SK-N-SH (cell line): ENCODE results near the gene HSPA14. TPM values are rescaled to one million over a fixed set of nuclear protein-coding genes. Genes with fewer than 3 reads are reported as not detected.

Experiments
- CTCF ChIA-PET: fragments of 300-600, 350-600 bp; formaldehyde crosslinking; extraction: SDS; loops from one replicate; lab custom pipeline; 2021; lab: Yijun Ruan, JAX
- POLR2A ChIA-PET: fragments of 350-600 bp; sonication (Branson Sonifier 250); formaldehyde crosslinking; extraction: SDS; loops from one replicate; lab custom pipeline; 2020; ENCODE audit warnings: antibody characterized with exemption, inconsistent platforms; lab: Yijun Ruan, JAX
- DNase-seq: peaks from one replicate; pipeline ENCODE4 v3.0.0; 2012
- H2AFZ ChIP-seq: fragments of 200-600 bp; sonication (generic); 2 replicates; pipeline ENCODE4 v1.8.1; 2016; ENCODE audit warnings: antibody characterized with exemption, mild to moderate bottlenecking, low read depth
- H3F3A ChIP-seq: fragments of 200-600 bp; sonication (generic); replicated peaks from 2 replicates; pipeline ENCODE3; 2016; ENCODE audit warnings: antibody characterized with exemption, mild to moderate bottlenecking; ENCODE audit not compliant: insufficient read depth
- H3K27ac ChIP-seq, 2 experiments: fragments of 200-500 bp in 1 of 2; fragments of 200-600 bp in 1 of 2; sonication (Bioruptor generic) in 1 of 2; sonication (generic), shearing (Covaris generic) in 1 of 2; 2 replicates each; pipeline versions ENCODE4 v1.5.1 to v1.6.1; 2014 to 2016; ENCODE audit warnings: low read depth in 2 of 2, inconsistent platforms in 1 of 2, low read length in 1 of 2, mild to moderate bottlenecking in 1 of 2, mixed read lengths in 1 of 2
- H3K27me3 ChIP-seq: fragments of 200-600 bp; sonication (generic), shearing (Covaris generic); 2 replicates; pipeline ENCODE4 v1.6.1; 2016; ENCODE audit warnings: mixed run types; ENCODE audit not compliant: insufficient read depth
- H3K36me3 ChIP-seq, 2 experiments: fragments of 200-500 bp in 1 of 2; fragments of 200-600 bp in 1 of 2; sonication (Bioruptor generic) in 1 of 2; sonication (generic) in 1 of 2; replicated peaks in 1 of 2; 2 replicates each; pipeline versions ENCODE3 to v1.5.1; 2014 to 2016; ENCODE audit warnings: low read length in 1 of 2, mild to moderate bottlenecking in 1 of 2; ENCODE audit not compliant: insufficient read depth in 2 of 2, control insufficient read depth in 1 of 2
- H3K4me1 ChIP-seq, 2 experiments: fragments of 200-500 bp in 1 of 2; fragments of 200-600 bp in 1 of 2; sonication (Bioruptor generic) in 1 of 2; sonication (generic), shearing (Covaris generic) in 1 of 2; 2 replicates each; pipeline versions ENCODE4 v1.5.1 to v1.6.1; 2014 to 2016; ENCODE audit warnings: low read depth in 1 of 2, low read length in 1 of 2, mixed run types in 1 of 2; ENCODE audit not compliant: insufficient read depth in 2 of 2, control insufficient read depth in 1 of 2
- H3K4me2 ChIP-seq: fragments of 200-600 bp; sonication (generic), shearing (Covaris generic); 2 replicates; pipeline ENCODE4 v1.6.1; 2017; ENCODE audit warnings: mixed run types
- H3K4me3 ChIP-seq, 2 experiments: fragments of 200-500 bp in 1 of 2; fragments of 200-600 bp in 1 of 2; sonication (Bioruptor generic) in 1 of 2; sonication (generic), shearing (Covaris generic) in 1 of 2; 2 replicates each; pipeline versions ENCODE4 v1.5.1 to v1.8.1; 2014 to 2016; ENCODE audit warnings: low read depth in 2 of 2, inconsistent platforms in 1 of 2, low read length in 1 of 2, mild to moderate bottlenecking in 1 of 2, mixed read lengths in 1 of 2, moderate library complexity in 1 of 2
- H3K79me2 ChIP-seq: fragments of 200-600 bp; sonication (generic); 2 replicates; pipeline ENCODE4 v1.8.1; 2017; ENCODE audit warnings: mild to moderate bottlenecking; ENCODE audit not compliant: insufficient read depth
- H3K9ac ChIP-seq: fragments of 200-600 bp; sonication (generic); 2 replicates; pipeline ENCODE4 v1.6.1; 2017; ENCODE audit warnings: mixed run types
- H3K9me2 ChIP-seq: fragments of 200-600 bp; sonication (generic); 2 replicates; pipeline ENCODE4 v1.6.1; 2017; ENCODE audit warnings: mixed run types
- H3K9me3 ChIP-seq: fragments of 200-600 bp; sonication (generic); 2 replicates; pipeline ENCODE4 v1.6.1; 2017; ENCODE audit warnings: mixed run types, mild to moderate bottlenecking, moderate library complexity
- H4K20me1 ChIP-seq: fragments of 200-600 bp; sonication (generic); 2 replicates; pipeline ENCODE4 v1.6.1; 2017; ENCODE audit warnings: mild to moderate bottlenecking, mixed run types; ENCODE audit not compliant: insufficient read depth
- CHD2 ChIP-seq: fragments of 150-350 bp; IDR thresholded peaks from 2 replicates; pipeline ENCODE4 v1.6.1; 2018; ENCODE audit warnings: low read length; ENCODE audit not compliant: partially characterized antibody
- CTCF ChIP-seq: fragments of 200-600 bp; sonication (generic); IDR thresholded peaks from 2 replicates; pipeline ENCODE4 v1.6.1; 2017; ENCODE audit warnings: antibody characterized with exemption, mild to moderate bottlenecking, moderate library complexity
- ELF1 ChIP-seq: IDR thresholded peaks from 2 replicates; pipeline ENCODE4 v1.4.0; 2012
- EP300 ChIP-seq, 2 experiments: IDR thresholded peaks; 2 replicates each; pipeline versions ENCODE4 v1.4.0 to v1.6.1; 2012; ENCODE audit warnings: borderline replicate concordance in 1 of 2, low read depth in 1 of 2, low read length in 1 of 2
- EZH2phosphoT487 ChIP-seq: fragments of 200-600 bp; sonication (generic); IDR thresholded peaks from 2 replicates; pipeline ENCODE4 v1.6.1; 2017; ENCODE audit warnings: low read depth, mixed run types, mild to moderate bottlenecking, antibody characterized with exemption, moderate library complexity, borderline replicate concordance
- FOSL2 ChIP-seq: IDR thresholded peaks from 2 replicates; pipeline ENCODE4 v1.4.0; 2012; ENCODE audit warnings: low read depth, mild to moderate bottlenecking, moderate library complexity, borderline replicate concordance
- FOXJ3 ChIP-seq: sonication (generic); formaldehyde crosslinking; IDR thresholded peaks from 2 replicates; pipeline ENCODE4 v1.5.1; 2020; ENCODE audit warnings: mild to moderate bottlenecking, missing genetic modification reagents
- GATA2 ChIP-seq: sonication (generic); formaldehyde crosslinking; IDR thresholded peaks from 2 replicates; pipeline ENCODE4 v1.5.0; 2020; ENCODE audit warnings: mild to moderate bottlenecking, missing genetic modification reagents
- JUND ChIP-seq: IDR thresholded peaks from 2 replicates; pipeline ENCODE4 v1.4.0; 2012
- NRF1 ChIP-seq: IDR thresholded peaks from 2 replicates; pipeline ENCODE4 v1.6.1; 2012; ENCODE audit warnings: low read depth, mild to moderate bottlenecking, low read length
- POLR2AphosphoS5 ChIP-seq: IDR thresholded peaks from 2 replicates; pipeline ENCODE4 v1.6.1; 2012; ENCODE audit warnings: low read depth, low read length
- RAD21 ChIP-seq: IDR thresholded peaks from 2 replicates; pipeline ENCODE4 v1.6.1; 2012; ENCODE audit warnings: mild to moderate bottlenecking, low read length
- REST ChIP-seq: IDR thresholded peaks from 2 replicates; pipeline ENCODE4 v1.6.1; 2012; ENCODE audit warnings: mild to moderate bottlenecking, low read depth, low read length, moderate library complexity
- RFX5 ChIP-seq: IDR thresholded peaks from 2 replicates; pipeline ENCODE4 v1.6.1; 2012; ENCODE audit warnings: mild to moderate bottlenecking, improper control_type of control experiment, low read length
- SIN3A ChIP-seq: IDR thresholded peaks from 2 replicates; pipeline ENCODE4 v1.6.1; 2012; ENCODE audit warnings: low read depth, mild to moderate bottlenecking, low read length, moderate library complexity, borderline replicate concordance
- TAF1 ChIP-seq: IDR thresholded peaks from 2 replicates; pipeline ENCODE4 v1.6.1; 2012; ENCODE audit warnings: low read depth, mild to moderate bottlenecking, low read length, moderate library complexity, borderline replicate concordance
- USF1 ChIP-seq: IDR thresholded peaks from 2 replicates; pipeline ENCODE4 v1.4.0; 2012; ENCODE audit warnings: low read depth, borderline replicate concordance
- WGBS: methylation state at CpG from one replicate; pipeline ENCODE4 v1.1.6; 2017; ENCODE audit warnings: low lambda C conversion rate; 5-methylcytosine and 5-hydroxymethylcytosine counted together
- polyA plus RNA-seq, 3 experiments: library from polyadenylated mRNA; depleted of rRNA; stranded (reverse); fragments of >200 nt; gene quantifications; 2 replicates each; pipeline ENCODE4 v1.2.3, GENCODE V29; 2012
- TF ChIP-seq, protein P1 (sequence below): fragments of 150-350 bp; IDR thresholded peaks from 2 replicates; pipeline ENCODE4 v1.6.1; 2016; ENCODE audit warnings: mild to moderate bottlenecking, low read depth, low read length
- TF ChIP-seq, protein P2 (sequence below): IDR thresholded peaks from 2 replicates; pipeline ENCODE4 v1.4.0; 2012; ENCODE audit warnings: low read depth
- TF ChIP-seq, protein P3 (sequence below): IDR thresholded peaks from 2 replicates; pipeline ENCODE4; 2012

HSPA14 gene
- polyA plus RNA-seq, 1 of the 3 experiments (the other 2 are of a cell fraction): 8.8 TPM

- Histone ChIP-seq H3F3A (no peaks in the 10 kb centered on the region), H3K79me2 (no peaks in the 10 kb centered on the region), H3K9ac (no peak overlapping the region), H3K36me3 (peaks cover 19 to 32% of the 10 kb centered on the region in 2 experiments), H3K4me2 (no peak overlapping the region), H3K9me3 (no peaks in the 10 kb centered on the region), H3K27me3 (no peaks in the 10 kb centered on the region), H2AFZ (no peak overlapping the region), H3K4me1 (no peaks in the 10 kb centered on the region; a peak in 2 of 4 replicates), H3K4me3 (no peak overlapping the region), H3K27ac (no peak overlapping the region), H3K9me2 (no peaks in the 10 kb centered on the region), H4K20me1 (no peaks in the 10 kb centered on the region)
- CTCF ChIA-PET: no interaction called here
- TF ChIP-seq, protein P1, sequence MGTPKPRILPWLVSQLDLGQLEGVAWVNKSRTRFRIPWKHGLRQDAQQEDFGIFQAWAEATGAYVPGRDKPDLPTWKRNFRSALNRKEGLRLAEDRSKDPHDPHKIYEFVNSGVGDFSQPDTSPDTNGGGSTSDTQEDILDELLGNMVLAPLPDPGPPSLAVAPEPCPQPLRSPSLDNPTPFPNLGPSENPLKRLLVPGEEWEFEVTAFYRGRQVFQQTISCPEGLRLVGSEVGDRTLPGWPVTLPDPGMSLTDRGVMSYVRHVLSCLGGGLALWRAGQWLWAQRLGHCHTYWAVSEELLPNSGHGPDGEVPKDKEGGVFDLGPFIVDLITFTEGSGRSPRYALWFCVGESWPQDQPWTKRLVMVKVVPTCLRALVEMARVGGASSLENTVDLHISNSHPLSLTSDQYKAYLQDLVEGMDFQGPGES: no peak
- TF ChIP-seq, protein P2, sequence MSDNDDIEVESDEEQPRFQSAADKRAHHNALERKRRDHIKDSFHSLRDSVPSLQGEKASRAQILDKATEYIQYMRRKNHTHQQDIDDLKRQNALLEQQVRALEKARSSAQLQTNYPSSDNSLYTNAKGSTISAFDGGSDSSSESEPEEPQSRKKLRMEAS: no peak
- no peak for TF ChIP-seq GATA2 (CRISPR knock-in tag)
- TF ChIP-seq ELF1: no peak
- TF ChIP-seq SIN3A: no peak
- no peak for TF ChIP-seq FOXJ3 (CRISPR knock-in tag)
- WGBS: 93% methylated on average over 5 of the region's 5 CpGs
- DNase-seq: no peak
- POLR2A ChIA-PET: no interaction called here
Observed at GRCh38 chr10:14859043-14859442, 20.9 kb downstream of the HSPA14 start.

GRCh38 chr10:14859775-14860174 is 21.7 kb downstream of the HSPA14 start:
- Histone ChIP-seq H3K27ac (no peak overlapping the region), H3K27me3 (no peaks in the 10 kb centered on the region), H3K4me1 (no peaks in the 10 kb centered on the region; a peak in 2 of 4 replicates), H3K9me3 (no peaks in the 10 kb centered on the region), H3K79me2 (no peaks in the 10 kb centered on the region), H3K36me3 (peaks cover 14 to 25% of the 10 kb centered on the region in 2 experiments), H3K9me2 (no peaks in the 10 kb centered on the region), H4K20me1 (no peaks in the 10 kb centered on the region), H3K9ac (no peak overlapping the region), H3K4me2 (no peak overlapping the region), H2AFZ (no peak overlapping the region), H3F3A (no peaks in the 10 kb centered on the region), H3K4me3 (no peak overlapping the region)
- CTCF ChIA-PET: no interaction called here
- no peak for DNase-seq
- POLR2A ChIA-PET: no interaction called here
- TF ChIP-seq POLR2AphosphoS5 (no peak), FOSL2 (no peak), REST (no peak), EZH2phosphoT487 (no peak), EP300 (IDR thresholded peaks at IDR 0.05; ENCODE audit: borderline replicate concordance in 1 of 2, low read depth in 1 of 2, low read length in 1 of 2) (no peak), USF1 (no peak), RFX5 (no peak), NRF1 (no peak), CTCF (no peak), TAF1 (no peak), JUND (no peak), ELF1 (no peak), CHD2 (no peak), RAD21 (no peak), GATA2 (CRISPR knock-in tag) (no peak)
- TF ChIP-seq, protein P3, sequence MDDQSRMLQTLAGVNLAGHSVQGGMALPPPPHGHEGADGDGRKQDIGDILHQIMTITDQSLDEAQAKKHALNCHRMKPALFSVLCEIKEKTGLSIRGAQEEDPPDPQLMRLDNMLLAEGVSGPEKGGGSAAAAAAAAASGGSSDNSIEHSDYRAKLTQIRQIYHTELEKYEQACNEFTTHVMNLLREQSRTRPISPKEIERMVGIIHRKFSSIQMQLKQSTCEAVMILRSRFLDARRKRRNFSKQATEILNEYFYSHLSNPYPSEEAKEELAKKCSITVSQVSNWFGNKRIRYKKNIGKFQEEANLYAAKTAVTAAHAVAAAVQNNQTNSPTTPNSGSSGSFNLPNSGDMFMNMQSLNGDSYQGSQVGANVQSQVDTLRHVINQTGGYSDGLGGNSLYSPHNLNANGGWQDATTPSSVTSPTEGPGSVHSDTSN: no peak
